Natural killer cell (primary cell): ENCODE results near the gene CYP20A1. TPM values are rescaled to one million over a fixed set of nuclear protein-coding genes. Genes with fewer than 3 reads are reported as not detected.

Experiments
- ATAC-seq, 3 donors: fragments of 150-1000 bp in 2 of 3; fragments of 200-7000 bp in 1 of 3; cut with Tn5 transposase; 1 replicate in 1 of 3; 2 replicates in 2 of 3; pipeline ENCODE4 v1.10.0; 2021; ENCODE audit warnings: mild to moderate bottlenecking in 2 of 3, moderate library complexity in 2 of 3
- DNase-seq, 2 donors: peaks; one replicate each; pipeline versions ENCODE4 v3.0.0 to v3.0.0-alpha.2; 2013 to 2021; ENCODE audit warnings: mixed read lengths in 1 of 2
- H3K27ac ChIP-seq: one replicate; pipeline ENCODE4 v1.5.1; 2013; ENCODE audit warnings: mild to moderate bottlenecking, low read length
- H3K27me3 ChIP-seq: one replicate; pipeline ENCODE4 v1.6.1; 2013; ENCODE audit warnings: low read length; ENCODE audit not compliant: control insufficient read depth, insufficient read depth
- H3K36me3 ChIP-seq: one replicate; pipeline ENCODE4 v1.6.1; 2013; ENCODE audit warnings: low read length; ENCODE audit not compliant: control insufficient read depth, insufficient read depth
- H3K4me1 ChIP-seq: one replicate; pipeline ENCODE4 v1.6.1; 2013; ENCODE audit warnings: low read length; ENCODE audit not compliant: control insufficient read depth, insufficient read depth
- H3K4me3 ChIP-seq: one replicate; pipeline ENCODE4 v1.5.1; 2013; ENCODE audit warnings: low read length
- H3K9me3 ChIP-seq: one replicate; pipeline ENCODE4 v1.6.1; 2013; ENCODE audit warnings: low read length; ENCODE audit not compliant: control insufficient read depth, insufficient read depth
- H3K27ac Mint-ChIP-seq, 2 donors: one replicate each; pipeline ENCODE4 v1.8.0; 2022; ENCODE audit warnings: mild to moderate bottlenecking in 2 of 2, mixed read lengths in 2 of 2, moderate library complexity in 1 of 2
- H3K27me3 Mint-ChIP-seq, 2 donors: one replicate each; pipeline ENCODE4 v1.8.0; 2022; ENCODE audit warnings: low read depth in 2 of 2, mixed read lengths in 2 of 2
- H3K36me3 Mint-ChIP-seq: one replicate; pipeline ENCODE4 v1.8.0; 2022; ENCODE audit warnings: mixed read lengths
- H3K4me1 Mint-ChIP-seq, 2 donors: one replicate each; pipeline ENCODE4 v1.8.0; 2022; ENCODE audit warnings: mixed read lengths in 2 of 2
- H3K4me3 Mint-ChIP-seq: one replicate; pipeline ENCODE4 v1.8.0; 2022; ENCODE audit warnings: mild to moderate bottlenecking, moderate library complexity, mixed read lengths
- H3K9me3 Mint-ChIP-seq, 2 donors: one replicate each; pipeline ENCODE4 v1.8.0; 2022; ENCODE audit warnings: mixed read lengths in 2 of 2
- CTCF ChIP-seq: fragments of 200-600 bp; IDR thresholded peaks from one replicate; pipeline ENCODE4 v1.8.0; 2022; ENCODE audit warnings: antibody characterized with exemption
- WGBS: methylation state at CpG from one replicate; pipeline ENCODE4 v1.1.7; 2013; ENCODE audit warnings: missing lambda C conversion rate; ENCODE audit not compliant: insufficient coverage; 5-methylcytosine and 5-hydroxymethylcytosine counted together
- intact Hi-C: fragments of 100-400 bp; cut with micrococcal nuclease; formaldehyde crosslinking; loops from one replicate; pipeline ENCODE4 v1.14.2; 2022
- total RNA-seq, 4 donors: library from RNA; stranded (reverse); fragments of 120-200 nt in 1 of 4; gene quantifications; one replicate each; pipeline versions ENCODE4 v1.2.3 to v1.2.4, GENCODE V29; 2013 to 2022

CYP20A1 gene
- total RNA-seq, 3 donors from 2014 or later (not counting 1 experiment from before 2014, with no cell fraction given), result 19.8 to 31.9 (median 30.7) TPM

- H3K4me3 Mint-ChIP-seq, result no peak overlapping the region
- Histone ChIP-seq H3K27ac (no peak overlapping the region), H3K4me3 (no peak overlapping the region), H3K27me3 (no peaks in the 10 kb centered on the region), H3K36me3 (no peaks in the 10 kb centered on the region), H3K4me1 (no peaks in the 10 kb centered on the region), H3K9me3 (no peaks in the 10 kb centered on the region)
- ATAC-seq (no peak), DNase-seq (no peak)
- no peaks in the 10 kb centered on the region for H3K27me3 Mint-ChIP-seq
- intact Hi-C loops, result no loop called here
- H3K4me1 Mint-ChIP-seq, result peaks cover 0 to 5% of the 10 kb centered on the region in 2 donors
- H3K36me3 Mint-ChIP-seq, result no peaks in the 10 kb centered on the region
- TF ChIP-seq CTCF, result no peak
- no peaks in the 10 kb centered on the region for H3K9me3 Mint-ChIP-seq
- WGBS, result 96% methylated on average over 3 of the region's 3 CpGs
- no peak overlapping the region for H3K27ac Mint-ChIP-seq
Observed at GRCh38 chr2:203354966-203355365, 116.1 kb downstream of the CYP20A1 start.

Other genes with a start within 250 kb of the CYP20A1 start
- gene NBEAL1, start 224.1 kb upstream of the CYP20A1 start, total RNA-seq, result 10 to 100 TPM; 12.2 to 19.7 (median 12.9) TPM
- 10 to 100 TPM; 20.7 to 23.6 (median 21.0) TPM for gene ABI2, start 89.4 kb downstream of the CYP20A1 start, total RNA-seq